ENCODE results near the gene HDGFL3. TPM values are rescaled to one million over a fixed set of nuclear protein-coding genes. Genes with fewer than 3 reads are reported as not detected.
"Not testable (repeated sequence)": the region's sequence is repeated elsewhere in the genome, so short reads cannot be mapped to it uniquely, and the experiment has no call there.

The HDGFL3 gene
- total and polyA plus RNA-seq, 9 of the 15 experiments (the other 6 are each of a cell fraction or from before 2014, with no cell fraction given), result 6.7 to 42.0 (median 31.4) TPM

GRCh38 chr15:83085864-83086552, 121.6 kb downstream of the HDGFL3 start (continued):
- TF ChIP-seq AFF1 (IDR thresholded peaks at IDR 0.05; ENCODE audit: low read depth in 1 of 2, partially characterized antibody in 2 of 2) (peak in 1 of 2 experiments; percentile 40), TEAD4 (IDR thresholded peaks at IDR 0.05; ENCODE audit: low read length) (peak; percentile 56; the same call in 1 of the 2 replicates), ZNF121 (CRISPR knock-in tag; conservative IDR thresholded peaks at IDR 0.05) (peak; percentile 93), ARID1B (IDR thresholded peaks at IDR 0.05) (peak; percentile 84), MEF2A (IDR thresholded peaks at IDR 0.05; ENCODE audit: control insufficient read depth, low read depth, low read length) (peak; percentile 84; the same call in 1 of the 2 replicates), SMARCE1 (IDR thresholded peaks at IDR 0.05) (peak; percentile 89), ESRRA (IDR thresholded peaks at IDR 0.05; ENCODE audit: borderline replicate concordance, low read depth) (peak; percentile 36; the same call in 1 of the 2 replicates), ZNF384 (IDR thresholded peaks at IDR 0.05; ENCODE audit: low read depth, low read length) (peak; percentile 76), GABPA (tag; conservative IDR thresholded peaks at IDR 0.05; ENCODE audit: low read depth) (0 out of 2 replicates have a peak, but pooled peaks have one; percentile 22), ZNF764 (CRISPR knock-in tag; IDR thresholded peaks at IDR 0.05; ENCODE audit: low read depth) (peak; percentile 40; the same call in 1 of the 2 replicates), TRIM24 (IDR thresholded peaks at IDR 0.05) (0 out of 4 replicates have a peak, but pooled peaks of 1 of the 2 experiments have one; percentile 34), NCOR1 (IDR thresholded peaks at IDR 0.05) (peak; percentile 9; the same call in 1 of the 2 replicates), HDAC1 (IDR thresholded peaks at IDR 0.05) (0 out of 4 replicates have a peak, but pooled peaks of 1 of the 2 experiments have one; percentile 39), MLLT1 (IDR thresholded peaks at IDR 0.05) (peak in 1 of 2 experiments; percentile 89; a peak in 2 of 4 replicates), SMARCA4 (IDR thresholded peaks at IDR 0.05) (peak; percentile 71; the same call in 1 of the 2 replicates), FOXM1 (IDR thresholded peaks at IDR 0.05; ENCODE audit: low read depth) (peak; percentile 37; the same call in 1 of the 2 replicates), EP300 (IDR thresholded peaks at IDR 0.05; ENCODE audit: low read length) (peak; percentile 39; the same call in 1 of the 2 replicates), CEBPG (tag; conservative IDR thresholded peaks at IDR 0.05 in 1 of 2, IDR thresholded peaks at IDR 0.05 in 1 of 2) (0 out of 4 replicates have a peak, but pooled peaks of 1 of the 2 experiments have one; percentile 6), CBFA2T3 (IDR thresholded peaks at IDR 0.05) (peak; percentile 74)
- TF ChIP-seq TEAD4 (CRISPR knock-in tag; IDR thresholded peaks at IDR 0.05; ENCODE audit: borderline replicate concordance); FOXM1 (CRISPR knock-in tag; IDR thresholded peaks at IDR 0.05; ENCODE audit: low read depth); CEBPG (CRISPR knock-in tag; IDR thresholded peaks at IDR 0.05): not testable (repeated sequence)
